HepG2 (cell line): ENCODE data around the gene KDELR3. TPM values are rescaled to one million over a fixed set of nuclear protein-coding genes. Genes with fewer than 3 reads are reported as not detected.

Experiments used
- BRF2 ChIP-seq: sonication (generic); formaldehyde crosslinking; IDR thresholded peaks from 2 replicates; pipeline ENCODE4 v1.8.1; 2022; ENCODE audit warnings: mild to moderate bottlenecking, missing genetic modification reagents
- FOXK2 ChIP-seq: fragments of 450-650 bp; IDR thresholded peaks from 2 replicates; pipeline ENCODE4 v1.6.1; 2016
- HCFC1 ChIP-seq: fragments of 150-350 bp; IDR thresholded peaks from 2 replicates; pipeline ENCODE4 v1.6.1; 2014; ENCODE audit warnings: low read depth, low read length
- HMGA1 ChIP-seq: sonication (generic); formaldehyde crosslinking; conservative IDR thresholded peaks from 2 replicates; pipeline ENCODE4 v1.4.0; 2020; ENCODE audit warnings: missing genetic modification reagents
- IRF1 ChIP-seq: sonication (generic); formaldehyde crosslinking; IDR thresholded peaks from 2 replicates; pipeline ENCODE4 v1.4.0; 2020; ENCODE audit warnings: low read depth, mild to moderate bottlenecking, missing genetic modification reagents
- IRX3 ChIP-seq: sonication (generic); formaldehyde crosslinking; IDR thresholded peaks from 2 replicates; pipeline ENCODE4 v1.8.1; 2023; ENCODE audit warnings: mild to moderate bottlenecking, low read depth, missing genetic modification reagents, borderline replicate concordance
- NR2F1 ChIP-seq, 2 experiments: fragments of 450-650 bp in 1 of 2; formaldehyde crosslinking in 1 of 2; IDR thresholded peaks; 2 replicates each; pipeline versions ENCODE4 v1.5.0 to v1.6.1; 2016 to 2020; ENCODE audit warnings: mild to moderate bottlenecking in 1 of 2, missing compliant biosample characterization in 1 of 2, missing genetic modification reagents in 1 of 2, moderate library complexity in 1 of 2
- PHF8 ChIP-seq: sonication (generic); formaldehyde crosslinking; IDR thresholded peaks from 2 replicates; pipeline ENCODE4 v1.5.0; 2020; ENCODE audit warnings: missing genetic modification reagents
- RXRB ChIP-seq: IDR thresholded peaks from 2 replicates; pipeline ENCODE4 v1.6.1; 2016; ENCODE audit warnings: borderline replicate concordance, missing genetic modification reagents, missing compliant biosample characterization
- SRSF4 ChIP-seq: fragments of 200-400 bp; formaldehyde crosslinking; IDR thresholded peaks from one replicate; pipeline ENCODE4 v1.6.1; 2018; ENCODE audit warnings: mild to moderate bottlenecking, low read depth, low read length, moderate library complexity; ENCODE audit not compliant: poor library complexity, severe bottlenecking
- ZBTB2 ChIP-seq: sonication (generic); formaldehyde crosslinking; IDR thresholded peaks from 2 replicates; pipeline ENCODE4 v1.8.0; 2022; ENCODE audit warnings: low read depth, missing genetic modification reagents
- ZNF407 ChIP-seq: sonication (generic); formaldehyde crosslinking; IDR thresholded peaks from one replicate; pipeline ENCODE4 v1.5.1; 2020; ENCODE audit warnings: mild to moderate bottlenecking, missing genetic modification reagents; ENCODE audit errors: not compliant biosample characterization
- ZNF441 ChIP-seq: sonication (generic); formaldehyde crosslinking; IDR thresholded peaks from 2 replicates; pipeline ENCODE4 v1.7.0; 2021; ENCODE audit warnings: missing genetic modification reagents, borderline replicate concordance
- ZNF704 ChIP-seq: sonication (generic); formaldehyde crosslinking; IDR thresholded peaks from 2 replicates; pipeline ENCODE4 v1.8.1; 2023; ENCODE audit warnings: mild to moderate bottlenecking, inconsistent platforms, moderate library complexity, missing genetic modification reagents, borderline replicate concordance
- ZNF790 ChIP-seq: sonication (generic); formaldehyde crosslinking; IDR thresholded peaks from 2 replicates; pipeline ENCODE4 v1.8.0; 2022; ENCODE audit warnings: missing genetic modification reagents, mild to moderate bottlenecking, borderline replicate concordance
- ZSCAN20 ChIP-seq: sonication (generic); formaldehyde crosslinking; IDR thresholded peaks from 2 replicates; pipeline ENCODE4 v1.4.0; 2020; ENCODE audit warnings: missing genetic modification reagents, mild to moderate bottlenecking, borderline replicate concordance
- polyA plus RNA-seq, 8 experiments: library from polyadenylated mRNA; depleted of rRNA in 3 of 8; stranded (reverse) in 7 of 8; unstranded in 1 of 8; fragments of >200 nt; fragmentation: Illumina TruSeq in 4 of 8; extraction: Trizol in 4 of 8; gene quantifications; 2 replicates each; pipeline versions ENCODE4 v1.2.1 to v1.2.3, GENCODE V29; 2011 to 2016; ENCODE audit warnings: low read depth in 4 of 8, missing spikeins in 1 of 8, mixed read lengths in 1 of 8; ENCODE audit not compliant: insufficient read depth in 1 of 8
- total RNA-seq, 5 experiments: library from RNA; depleted of rRNA; stranded (reverse); fragments of >200 nt; fragmentation: Illumina TruSeq; extraction: Trizol; gene quantifications; 2 replicates each; pipeline ENCODE4 v1.2.3, GENCODE V29; 2016; ENCODE audit warnings: low read depth in 1 of 5

Gene KDELR3
- total and polyA plus RNA-seq, 2 of the 13 experiments (the other 11 are each of a cell fraction or from before 2014, with no cell fraction given), result 24.2 to 65.7 TPM

GRCh38 chr22:38461414-38462081, 6.3 kb upstream of the KDELR3 start (continued):
- no peak for TF ChIP-seq ZBTB2 (CRISPR knock-in tag)
- TF ChIP-seq PHF8, result peak; percentile 39
- no peak for TF ChIP-seq ZNF441 (CRISPR knock-in tag)
- TF ChIP-seq FOXK2, result no peak
- TF ChIP-seq RXRB (CRISPR knock-in tag), result peak; percentile 56; the same call in 1 of the 2 replicates
- no peak for TF ChIP-seq HCFC1
- TF ChIP-seq BRF2, result no peak
- no peak for TF ChIP-seq ZNF704 (CRISPR knock-in tag)
- no peak for TF ChIP-seq ZSCAN20 (CRISPR knock-in tag)
- TF ChIP-seq ZNF790 (CRISPR knock-in tag), result no peak
- TF ChIP-seq HMGA1 (CRISPR knock-in tag), result no peak
- TF ChIP-seq IRF1, result no peak
- TF ChIP-seq SRSF4, result no peak
- TF ChIP-seq IRX3 (CRISPR knock-in tag), result no peak
- TF ChIP-seq NR2F1 (CRISPR knock-in tag; IDR thresholded peaks at IDR 0.05), result no peak
- no peak for TF ChIP-seq ZNF407 (CRISPR knock-in tag)
